HL-60 (cell line): ENCODE results near the gene CSKMT.

Source experiments
- CTCF ChIP-seq: IDR thresholded peaks from one replicate; pipeline ENCODE4 v1.5.1; 2011; ENCODE audit warnings: low read length, control low read depth, inconsistent platforms; ENCODE audit not compliant: insufficient read depth
- POLR2AphosphoS5 ChIP-seq: IDR thresholded peaks from 2 replicates; pipeline ENCODE4 v1.6.1; 2012; ENCODE audit warnings: low read depth
- REST ChIP-seq: IDR thresholded peaks from 2 replicates; pipeline ENCODE4 v1.6.1; 2012; ENCODE audit warnings: low read depth; ENCODE audit not compliant: insufficient replicate concordance

GRCh38 chr11:62702246-62702645, 37.1 kb downstream of the CSKMT start:
- no peak for TF ChIP-seq CTCF
- TF ChIP-seq REST = no peak
- no peak for TF ChIP-seq POLR2AphosphoS5
